HG03103 (cell line): ENCODE data around the gene BTBD9.
"Not testable (repeated sequence)": the region's sequence is repeated elsewhere in the genome, so short reads cannot be mapped to it uniquely, and the experiment has no call there.

ENCODE experiments used
- ATAC-seq: cut with Tn5 transposase; IDR thresholded peaks from one replicate; pipeline ENCODE4 v1.9.1; 2021; ENCODE audit warnings: low read depth; ENCODE audit not compliant: unreplicated experiment

Gene BTBD9

DNA sequence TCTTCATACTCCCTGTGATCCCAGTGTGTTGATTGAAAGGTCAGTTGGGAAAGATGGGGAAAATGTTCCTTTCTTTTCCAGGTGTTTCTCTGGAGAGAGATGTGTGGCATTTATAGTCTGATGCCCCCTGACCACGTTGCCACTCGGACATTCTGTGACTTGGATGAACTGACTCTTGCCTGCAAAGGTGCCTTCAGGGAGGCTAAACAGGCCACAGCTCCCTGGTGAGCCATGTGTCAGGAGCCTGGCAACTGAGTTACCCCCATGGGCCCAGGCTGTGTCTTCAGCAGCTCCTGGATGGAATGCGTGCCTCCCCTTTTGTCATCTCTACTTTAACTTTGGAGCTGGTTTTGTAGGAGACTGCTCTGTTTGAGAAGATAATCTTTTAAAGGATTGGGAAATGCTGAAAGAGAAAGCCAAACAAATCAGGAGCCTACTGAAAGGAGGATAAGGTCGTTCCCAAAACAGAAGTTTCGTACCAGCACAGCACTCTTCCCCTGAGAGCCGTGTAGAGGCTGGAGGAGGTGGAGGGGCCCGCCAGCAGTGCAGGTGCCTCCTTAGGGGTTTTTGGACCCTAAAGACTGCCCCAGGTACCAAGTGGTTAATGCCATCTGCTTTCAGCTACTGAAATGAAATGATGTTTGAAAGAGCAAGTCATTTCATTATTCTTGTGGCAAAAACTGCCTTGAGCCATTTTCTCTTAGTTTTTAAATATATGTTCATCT is 497.4 kb downstream of the BTBD9 start:
- no peak for ATAC-seq

DNA sequence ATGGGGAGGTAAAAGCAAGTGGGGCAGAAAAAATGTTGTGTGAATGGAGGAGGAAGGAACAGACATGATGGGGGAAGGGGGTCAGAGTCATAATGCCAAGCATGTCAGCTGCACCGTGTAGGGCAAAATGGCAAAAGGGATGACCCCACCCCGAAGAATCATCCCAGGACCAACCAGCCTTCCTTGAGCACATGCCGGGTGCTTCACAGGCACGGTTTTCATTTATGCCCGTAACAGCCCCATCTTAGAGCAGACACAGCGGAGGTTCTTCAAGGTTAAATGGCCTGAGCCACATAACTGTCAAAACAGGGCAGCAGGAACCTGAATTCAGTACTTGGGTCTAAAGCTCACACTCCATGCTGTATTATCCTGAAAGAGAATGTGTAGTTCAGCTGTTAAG is 498.0 kb downstream of the BTBD9 start:
- ATAC-seq: no peak

DNA sequence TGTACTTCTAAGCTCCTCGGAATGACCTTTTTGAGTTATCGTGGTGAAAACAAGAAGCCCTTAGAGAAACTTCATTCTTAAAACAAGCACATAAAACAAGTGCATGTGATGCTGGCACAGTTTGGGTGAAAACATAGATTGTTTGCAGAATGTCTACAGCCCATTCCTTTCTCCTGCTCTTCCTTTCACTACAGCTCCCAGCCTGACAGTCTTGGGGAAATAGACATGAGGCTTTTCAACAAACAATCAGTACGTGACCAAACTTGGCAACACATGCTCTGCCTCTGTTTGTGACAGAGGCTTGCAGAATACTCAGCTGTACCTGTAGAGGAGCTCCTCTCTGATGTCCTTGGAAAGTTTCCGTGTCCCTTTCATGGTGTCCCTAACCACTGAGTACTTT is 498.6 kb downstream of the BTBD9 start:
- no peak for ATAC-seq

DNA sequence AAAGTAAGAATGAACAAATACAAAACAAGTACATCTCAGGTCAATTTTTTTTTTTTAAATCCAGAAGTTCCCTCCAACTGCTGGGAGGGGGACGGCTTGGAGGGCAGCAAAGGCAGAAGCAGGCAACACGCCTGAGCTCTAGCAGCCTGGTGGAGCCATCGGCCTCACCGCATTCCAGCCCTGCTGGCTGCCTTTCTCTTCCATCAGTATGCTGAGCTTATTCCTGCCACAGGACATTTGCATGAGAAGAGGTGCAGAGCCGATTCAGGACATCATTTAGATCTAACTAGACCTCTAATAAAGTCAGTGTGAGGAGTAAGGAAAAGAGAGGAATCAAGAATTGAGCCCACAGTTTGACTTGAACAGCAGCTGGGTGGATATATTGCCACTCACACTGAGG is 501.4 kb downstream of the BTBD9 start:
- ATAC-seq: no peak

DNA sequence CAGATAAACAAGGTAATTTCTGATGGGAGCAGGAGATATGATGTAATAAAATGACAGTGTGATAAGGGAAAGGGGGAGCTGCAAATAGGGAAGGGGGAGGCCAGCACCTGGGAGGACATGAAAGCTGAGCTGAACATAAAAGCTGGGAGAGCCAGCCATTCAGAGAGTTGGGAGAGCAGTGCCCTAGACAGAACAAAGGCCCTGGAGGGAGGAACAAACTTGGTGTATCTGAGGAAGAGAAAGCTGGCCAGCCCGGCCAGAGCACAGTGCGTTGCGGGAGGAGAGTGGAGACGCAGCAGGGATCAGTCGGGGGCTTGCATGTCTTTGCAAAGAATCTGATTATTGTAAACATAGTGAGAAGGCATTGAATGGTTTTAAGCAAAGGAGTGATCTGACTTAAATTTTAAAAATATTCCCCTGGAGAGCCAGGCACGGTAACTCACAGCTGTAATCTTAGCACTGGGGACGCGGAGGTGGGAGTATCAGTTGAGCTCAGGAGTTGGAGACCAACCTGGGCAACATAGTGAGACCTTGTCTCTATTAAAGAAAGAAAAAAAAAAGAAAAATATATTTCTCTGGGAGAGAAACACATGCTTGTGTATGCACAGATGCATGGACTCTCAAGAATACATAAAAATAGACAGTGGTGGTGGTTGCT is 502.0 kb downstream of the BTBD9 start:
- ATAC-seq: no peak

DNA sequence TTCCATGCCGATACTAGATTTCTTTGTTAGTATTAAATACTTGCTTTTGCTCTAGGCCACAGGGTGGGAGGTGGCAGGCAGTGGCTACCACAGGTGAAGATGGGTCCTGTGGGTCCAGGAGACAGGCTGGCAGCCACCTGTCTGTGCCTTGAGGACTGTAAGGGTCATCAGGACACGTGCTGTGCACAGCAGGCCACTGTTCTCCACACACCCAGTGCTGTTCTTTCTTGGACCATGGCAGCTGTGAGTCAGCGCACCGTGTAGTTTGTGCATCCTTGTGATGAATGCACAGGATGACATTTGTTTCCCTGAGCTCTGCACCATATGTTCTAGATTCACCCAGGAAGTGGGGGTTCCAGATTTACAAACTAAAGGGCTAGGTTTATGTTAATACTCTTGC is 503.2 kb downstream of the BTBD9 start:
- ATAC-seq: no peak

DNA sequence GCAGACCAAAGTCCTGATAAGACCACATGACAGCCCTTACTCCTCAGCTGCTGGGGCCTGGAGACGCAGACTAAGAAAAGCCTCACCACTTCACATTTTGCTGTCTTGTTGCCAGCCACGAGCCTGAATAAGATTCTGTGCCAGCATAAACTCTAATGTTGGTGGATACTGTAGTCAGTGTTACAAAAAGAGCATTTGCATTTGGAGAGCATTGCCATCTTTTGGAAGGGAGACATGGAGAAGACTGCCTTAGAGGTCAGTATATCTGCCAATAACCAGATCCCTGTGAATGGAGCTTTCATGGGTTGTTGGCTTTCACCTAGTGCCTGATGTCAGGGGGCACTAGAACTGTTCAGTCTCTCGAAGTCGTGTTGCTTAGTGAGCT is 505.0 kb downstream of the BTBD9 start:
- no peak for ATAC-seq

DNA sequence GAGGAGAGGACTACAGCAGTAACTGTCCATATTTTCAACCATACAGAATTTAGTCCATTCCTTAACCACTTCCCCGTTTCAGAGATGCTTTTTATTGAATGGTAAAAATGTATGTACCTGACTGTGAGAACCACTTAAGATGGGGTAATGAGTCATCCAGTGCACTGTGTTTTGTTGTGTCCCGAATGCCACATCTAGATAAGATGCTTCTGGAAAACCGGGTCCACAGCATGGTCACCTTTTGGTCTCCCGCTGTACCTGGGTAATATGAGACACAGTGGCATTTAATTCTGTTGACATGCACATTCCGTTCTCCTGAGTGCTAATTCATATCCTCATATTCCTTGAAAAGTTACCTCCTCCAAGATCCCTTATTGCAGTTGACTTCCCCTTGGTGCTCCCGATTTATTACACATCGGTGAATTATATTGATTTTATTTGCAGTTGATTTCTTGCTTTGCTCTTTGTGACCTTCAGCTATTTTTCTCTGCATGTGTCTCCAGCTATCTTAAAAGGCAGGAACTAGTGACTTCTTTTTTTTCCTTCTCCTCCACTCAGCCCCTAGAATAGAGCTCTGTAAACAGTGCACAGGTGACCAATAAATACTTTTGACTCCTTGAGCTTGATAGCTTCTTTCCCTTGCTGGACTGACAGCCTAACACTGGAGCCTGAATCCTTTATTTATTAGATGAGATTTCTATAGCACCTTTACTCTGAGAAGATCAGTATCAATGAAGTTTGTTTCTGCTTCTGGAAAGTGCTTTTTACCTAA is 505.6 kb downstream of the BTBD9 start:
- ATAC-seq: no peak

DNA sequence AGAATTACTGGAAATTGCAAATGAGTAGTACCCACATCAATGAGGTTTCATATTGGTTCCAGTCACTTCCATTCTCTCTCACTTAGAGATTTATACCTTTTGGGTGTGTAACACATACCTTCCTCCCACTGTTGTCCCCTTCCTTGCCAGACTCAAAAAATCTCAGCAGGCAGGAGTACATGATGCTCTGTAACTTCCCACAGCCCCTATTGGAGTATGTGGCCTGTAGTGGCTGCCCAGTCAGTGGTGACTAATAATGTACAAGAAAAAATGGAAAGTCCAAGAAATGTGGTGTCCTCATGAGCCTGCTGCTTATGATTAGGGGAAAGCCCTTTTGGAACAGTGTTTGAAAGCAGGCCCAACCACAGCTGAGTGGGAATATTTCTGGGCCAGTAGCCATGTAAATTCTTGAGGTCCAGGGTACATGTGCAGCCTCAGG is 508.2 kb downstream of the BTBD9 start:
- ATAC-seq: no peak

DNA sequence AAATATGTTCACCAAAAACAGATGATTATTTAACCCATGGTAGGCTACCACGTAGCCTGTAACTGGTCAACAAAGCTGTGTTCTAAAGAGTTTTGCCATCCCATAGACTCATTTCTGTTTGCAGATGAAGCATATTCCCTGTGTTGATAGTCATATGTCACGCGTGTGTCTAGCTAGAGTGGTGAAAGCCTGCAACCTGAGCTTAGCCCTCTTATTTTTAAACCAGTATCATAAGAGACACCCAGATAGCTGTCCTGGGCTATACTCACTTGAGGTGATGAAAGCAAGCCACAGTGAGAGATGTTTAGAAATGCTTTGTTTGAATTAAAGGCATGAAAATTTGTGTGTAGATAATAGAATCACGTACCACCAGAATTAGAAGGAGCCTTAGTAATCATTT is 512.4 kb downstream of the BTBD9 start:
- ATAC-seq: no peak

DNA sequence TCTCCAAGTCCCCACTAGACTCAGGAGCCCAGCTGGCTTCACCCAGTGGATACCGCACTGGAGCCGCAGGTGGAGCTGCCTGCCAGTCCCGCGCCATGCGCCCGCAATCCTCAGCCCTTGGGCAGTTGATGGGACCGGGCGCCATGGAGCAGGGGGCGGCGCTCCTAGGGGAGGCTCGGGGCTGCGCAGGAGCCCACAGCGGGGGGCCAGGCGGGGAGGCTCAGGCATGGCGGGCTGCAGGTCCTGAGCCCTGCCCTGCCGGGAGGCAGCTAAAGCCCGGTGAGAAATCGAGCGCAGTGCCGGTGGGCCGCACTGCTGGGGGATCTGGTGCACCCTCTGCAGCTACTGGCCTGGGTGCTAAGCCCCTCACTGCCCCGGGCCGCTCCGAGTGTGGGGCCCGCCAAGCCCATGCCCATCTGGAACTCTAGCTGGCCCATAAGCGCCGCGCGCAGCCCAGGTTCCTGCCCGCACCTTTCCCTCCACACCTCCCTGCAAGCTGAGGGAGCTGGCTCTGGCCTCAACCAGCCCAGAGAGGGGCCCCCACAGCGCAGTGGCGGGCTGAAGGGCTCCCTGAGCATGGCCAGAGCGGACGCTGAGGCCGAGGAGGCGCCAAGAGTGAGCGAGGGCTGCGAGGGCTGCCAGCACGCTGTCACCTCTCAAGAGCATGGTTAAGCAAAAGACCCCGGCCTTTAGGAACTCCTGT is 515.4 kb downstream of the BTBD9 start:
- ATAC-seq: not testable (repeated sequence)

DNA sequence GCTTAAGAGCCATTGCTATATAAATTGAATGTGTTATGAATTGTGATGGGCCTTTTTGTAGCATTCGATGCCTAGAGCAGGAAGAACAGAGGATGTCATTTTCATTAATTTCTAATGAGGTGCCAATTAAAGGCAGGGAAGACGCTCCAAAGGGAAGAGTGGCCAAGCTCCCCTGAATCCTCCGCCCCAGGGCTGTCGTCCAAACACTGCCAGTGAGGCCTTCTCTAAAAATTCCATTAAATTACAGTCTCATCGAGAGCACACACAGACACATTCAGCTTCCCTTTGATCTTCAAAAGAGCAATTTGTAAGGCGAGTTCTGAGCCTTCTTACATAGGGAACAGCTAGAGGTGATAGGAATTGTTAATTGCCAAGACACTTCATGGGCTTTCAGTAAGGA is 520.2 kb downstream of the BTBD9 start:
- ATAC-seq: no peak

DNA sequence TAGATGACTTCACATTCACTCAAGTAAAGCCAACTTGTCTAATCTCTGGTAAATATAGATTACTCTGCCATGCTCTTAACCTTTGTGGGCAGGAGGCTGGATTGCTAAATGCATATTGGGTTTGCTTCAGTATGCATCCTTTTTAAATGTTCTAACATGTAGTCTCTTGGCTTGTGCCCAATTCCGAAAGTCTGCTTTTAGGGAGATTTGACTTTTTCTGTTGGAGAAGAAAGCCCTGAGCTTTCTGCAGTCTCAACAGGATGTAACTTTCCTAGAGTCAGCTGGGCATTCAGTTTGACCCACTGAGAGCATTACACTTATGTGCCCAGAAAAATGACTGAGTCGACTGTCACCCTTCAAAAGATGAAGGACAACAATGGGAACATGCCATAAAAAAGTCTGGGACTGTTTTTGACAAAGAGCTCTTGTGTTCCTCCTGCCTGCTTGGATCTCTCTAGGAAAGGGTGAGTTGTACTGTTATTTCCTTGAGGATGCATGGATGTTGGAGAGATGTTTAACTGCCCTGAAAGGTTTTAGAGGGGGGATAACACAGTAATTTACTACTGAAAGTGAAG is 520.9 kb downstream of the BTBD9 start:
- ATAC-seq: no peak
